Measurements from ENCODE around the gene MTOR.

DNA sequence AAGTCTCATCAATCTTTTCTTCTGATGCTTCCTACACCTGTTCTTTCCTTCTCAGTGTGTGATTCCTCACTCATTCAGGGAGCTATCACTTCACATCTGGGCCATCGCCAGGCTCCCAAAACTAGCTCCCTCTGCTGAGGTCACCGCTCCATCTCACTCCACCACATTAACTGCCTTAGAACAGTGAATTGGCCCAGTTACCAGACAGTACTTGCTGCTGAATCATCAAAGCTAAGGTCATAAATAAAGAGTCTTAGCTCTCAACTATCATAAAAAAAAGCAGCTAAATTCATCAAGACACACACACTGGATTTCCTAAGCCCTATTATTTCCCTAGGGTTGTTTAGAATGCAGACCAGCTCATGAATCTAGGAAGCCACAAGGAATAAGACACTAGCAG lies 183.7 kb downstream of the MTOR start:
- TF ChIP-seq, protein P1, sequence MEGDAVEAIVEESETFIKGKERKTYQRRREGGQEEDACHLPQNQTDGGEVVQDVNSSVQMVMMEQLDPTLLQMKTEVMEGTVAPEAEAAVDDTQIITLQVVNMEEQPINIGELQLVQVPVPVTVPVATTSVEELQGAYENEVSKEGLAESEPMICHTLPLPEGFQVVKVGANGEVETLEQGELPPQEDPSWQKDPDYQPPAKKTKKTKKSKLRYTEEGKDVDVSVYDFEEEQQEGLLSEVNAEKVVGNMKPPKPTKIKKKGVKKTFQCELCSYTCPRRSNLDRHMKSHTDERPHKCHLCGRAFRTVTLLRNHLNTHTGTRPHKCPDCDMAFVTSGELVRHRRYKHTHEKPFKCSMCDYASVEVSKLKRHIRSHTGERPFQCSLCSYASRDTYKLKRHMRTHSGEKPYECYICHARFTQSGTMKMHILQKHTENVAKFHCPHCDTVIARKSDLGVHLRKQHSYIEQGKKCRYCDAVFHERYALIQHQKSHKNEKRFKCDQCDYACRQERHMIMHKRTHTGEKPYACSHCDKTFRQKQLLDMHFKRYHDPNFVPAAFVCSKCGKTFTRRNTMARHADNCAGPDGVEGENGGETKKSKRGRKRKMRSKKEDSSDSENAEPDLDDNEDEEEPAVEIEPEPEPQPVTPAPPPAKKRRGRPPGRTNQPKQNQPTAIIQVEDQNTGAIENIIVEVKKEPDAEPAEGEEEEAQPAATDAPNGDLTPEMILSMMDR (IDR thresholded peaks at IDR 0.05): no peak
- no peak for TF ChIP-seq EZH2 (IDR thresholded peaks at IDR 0.05; ENCODE audit: borderline replicate concordance, insufficient read depth, low read depth, low read length, poor library complexity, severe bottlenecking)
